DMS53 treated with DMSO at 0.1 percent for 48 hours (cell line): ENCODE data around the gene FRMD4A.

Experiments
- DNase-seq: peaks from one replicate; lab custom pipeline; 2025; ENCODE audit not compliant: unreplicated experiment; lab: John Stamatoyannopoulos, UW

Gene FRMD4A

GRCh38 chr10:13712837-13713581 is 617.7 kb downstream of the FRMD4A start:
- no peak for DNase-seq

GRCh38 chr10:13712476-13712836 is 618.3 kb downstream of the FRMD4A start:
- DNase-seq, result no peak

GRCh38 chr10:13711291-13711690 is 619.4 kb downstream of the FRMD4A start:
- DNase-seq, result no peak

- DNase-seq, result no peak
Observed at GRCh38 chr10:13709931-13710650, 620.6 kb downstream of the FRMD4A start.

GRCh38 chr10:13708256-13708990 is 622.3 kb downstream of the FRMD4A start:
- DNase-seq, result no peak

GRCh38 chr10:13707156-13707881 is 623.4 kb downstream of the FRMD4A start:
- no peak for DNase-seq

GRCh38 chr10:13706604-13707003 is 624.1 kb downstream of the FRMD4A start:
- no peak for DNase-seq

- no peak for DNase-seq
Observed at GRCh38 chr10:13706175-13706574, 624.5 kb downstream of the FRMD4A start.

- DNase-seq, result no peak
Observed at GRCh38 chr10:13705526-13706174, 625.1 kb downstream of the FRMD4A start.

- no peak for DNase-seq
Observed at GRCh38 chr10:13704964-13705363, 625.8 kb downstream of the FRMD4A start.

- DNase-seq, result no peak
Observed at GRCh38 chr10:13703997-13704536, 626.7 kb downstream of the FRMD4A start.

GRCh38 chr10:13703101-13703818 is 627.5 kb downstream of the FRMD4A start:
- DNase-seq, result no peak

- no peak for DNase-seq
Observed at GRCh38 chr10:13701157-13701919, 629.4 kb downstream of the FRMD4A start.

GRCh38 chr10:13700473-13701144 is 630.1 kb downstream of the FRMD4A start:
- no peak for DNase-seq

GRCh38 chr10:13699216-13699615 is 631.5 kb downstream of the FRMD4A start:
- DNase-seq, result no peak

- DNase-seq, result no peak
Observed at GRCh38 chr10:13698217-13698616, 632.5 kb downstream of the FRMD4A start.

- DNase-seq, result no peak
Observed at GRCh38 chr10:13696071-13696470, 634.7 kb downstream of the FRMD4A start.

- DNase-seq, result no peak
Observed at GRCh38 chr10:13695588-13695987, 635.1 kb downstream of the FRMD4A start.
